Type B pancreatic cell (in vitro differentiated cells): ENCODE measurements around the gene PIP4K2A. TPM values are rescaled to one million over a fixed set of nuclear protein-coding genes. Genes with fewer than 3 reads are reported as not detected.

ENCODE experiments used
- DNase-seq: peaks from one replicate; pipeline ENCODE4 v3.0.0; 2021; ENCODE audit warnings: mixed read lengths; ENCODE audit not compliant: unreplicated experiment; ENCODE audit errors: extremely low spot score
- H3K27ac Mint-ChIP-seq: 2 replicates; pipeline ENCODE4 v1.8.0; 2021; ENCODE audit warnings: mild to moderate bottlenecking, mixed read lengths
- H3K27me3 Mint-ChIP-seq: 2 replicates; pipeline ENCODE4 v1.8.0; 2021; ENCODE audit warnings: mixed read lengths
- H3K36me3 Mint-ChIP-seq: 2 replicates; pipeline ENCODE4 v1.8.0; 2021; ENCODE audit warnings: mixed read lengths
- H3K4me1 Mint-ChIP-seq: one replicate; pipeline ENCODE4 v1.8.0; 2021; ENCODE audit warnings: mixed read lengths; ENCODE audit not compliant: unreplicated experiment
- H3K4me3 Mint-ChIP-seq: 2 replicates; pipeline ENCODE4 v1.8.0; 2021; ENCODE audit warnings: mild to moderate bottlenecking, mixed read lengths
- H3K9me3 Mint-ChIP-seq: 2 replicates; pipeline ENCODE4 v1.8.0; 2021; ENCODE audit warnings: mixed read lengths
- CTCF ChIP-seq: fragments of 200-600 bp; sonication (generic); conservative IDR thresholded peaks from 2 replicates; pipeline ENCODE4 v1.5.0; 2021; ENCODE audit warnings: antibody characterized with exemption, mild to moderate bottlenecking
- total RNA-seq: library from RNA; stranded (reverse); gene quantifications from 2 replicates; pipeline ENCODE4 v1.2.1, GENCODE V29; 2021; ENCODE audit warnings: low replicate concordance

The PIP4K2A gene
- total RNA-seq, 1 donor from 2014 or later: 15.7 TPM

- TF ChIP-seq CTCF: no peak
- no peak overlapping the region for H3K4me3 Mint-ChIP-seq
- DNase-seq: no peak
- no peak overlapping the region for H3K27ac Mint-ChIP-seq
- H3K27me3 Mint-ChIP-seq: no peaks in the 10 kb centered on the region
- peaks cover 24% of the 10 kb centered on the region for H3K4me1 Mint-ChIP-seq
- H3K9me3 Mint-ChIP-seq: no peaks in the 10 kb centered on the region
- no peaks in the 10 kb centered on the region for H3K36me3 Mint-ChIP-seq
These were observed 70.6 kb downstream of the PIP4K2A start for GRCh38 chr10:22643775-22644174.

- no peaks in the 10 kb centered on the region for H3K36me3 Mint-ChIP-seq
- no peaks in the 10 kb centered on the region for H3K27me3 Mint-ChIP-seq
- no peak overlapping the region for H3K4me3 Mint-ChIP-seq
- no peak overlapping the region for H3K27ac Mint-ChIP-seq
- DNase-seq: no peak
- no peaks in the 10 kb centered on the region for H3K9me3 Mint-ChIP-seq
- H3K4me1 Mint-ChIP-seq: peaks cover 19% of the 10 kb centered on the region
- no peak for TF ChIP-seq CTCF
These were observed 71.3 kb downstream of the PIP4K2A start for GRCh38 chr10:22643116-22643515.

- no peaks in the 10 kb centered on the region for H3K9me3 Mint-ChIP-seq
- no peak overlapping the region for H3K4me3 Mint-ChIP-seq
- DNase-seq: no peak
- H3K4me1 Mint-ChIP-seq: peaks cover 5% of the 10 kb centered on the region
- H3K27me3 Mint-ChIP-seq: no peaks in the 10 kb centered on the region
- no peak for TF ChIP-seq CTCF
- no peaks in the 10 kb centered on the region for H3K36me3 Mint-ChIP-seq
- no peak overlapping the region for H3K27ac Mint-ChIP-seq
These were observed 72.6 kb downstream of the PIP4K2A start for GRCh38 chr10:22641743-22642142.

- H3K4me1 Mint-ChIP-seq: peaks cover 4% of the 10 kb centered on the region
- no peaks in the 10 kb centered on the region for H3K27me3 Mint-ChIP-seq
- no peaks in the 10 kb centered on the region for H3K36me3 Mint-ChIP-seq
- no peaks in the 10 kb centered on the region for H3K9me3 Mint-ChIP-seq
- no peak overlapping the region for H3K4me3 Mint-ChIP-seq
- no peak for DNase-seq
- H3K27ac Mint-ChIP-seq: no peak overlapping the region
- no peak for TF ChIP-seq CTCF
These were observed 74.0 kb downstream of the PIP4K2A start for GRCh38 chr10:22640359-22640758.

- Mint-ChIP-seq H3K9me3 (no peaks in the 10 kb centered on the region), H3K27ac (no peak overlapping the region), H3K36me3 (no peaks in the 10 kb centered on the region), H3K4me3 (no peak overlapping the region), H3K4me1 (peaks cover 2% of the 10 kb centered on the region), H3K27me3 (no peaks in the 10 kb centered on the region)
- DNase-seq: no peak
- TF ChIP-seq CTCF: no peak
These were observed 75.5 kb downstream of the PIP4K2A start for GRCh38 chr10:22638863-22639262.

GRCh38 chr10:22637491-22637890 lies 76.9 kb downstream of the PIP4K2A start:
- TF ChIP-seq CTCF: no peak

More at GRCh38 chr10:22637491-22637890, 76.9 kb downstream of the PIP4K2A start:
- no peak overlapping the region for H3K27ac Mint-ChIP-seq
- H3K27me3 Mint-ChIP-seq: no peaks in the 10 kb centered on the region
- no peaks in the 10 kb centered on the region for H3K9me3 Mint-ChIP-seq
- H3K4me3 Mint-ChIP-seq: no peak overlapping the region
- no peak for DNase-seq
- H3K4me1 Mint-ChIP-seq: no peaks in the 10 kb centered on the region
- H3K36me3 Mint-ChIP-seq: no peaks in the 10 kb centered on the region
